GM21723 (cell line): Measurements from ENCODE around the gene FHIT.

Experiments
- ATAC-seq: cut with Tn5 transposase; IDR thresholded peaks from one replicate; pipeline ENCODE4 v1.9.1; 2021; ENCODE audit warnings: mild to moderate bottlenecking, moderate library complexity; ENCODE audit not compliant: unreplicated experiment

Gene FHIT

DNA sequence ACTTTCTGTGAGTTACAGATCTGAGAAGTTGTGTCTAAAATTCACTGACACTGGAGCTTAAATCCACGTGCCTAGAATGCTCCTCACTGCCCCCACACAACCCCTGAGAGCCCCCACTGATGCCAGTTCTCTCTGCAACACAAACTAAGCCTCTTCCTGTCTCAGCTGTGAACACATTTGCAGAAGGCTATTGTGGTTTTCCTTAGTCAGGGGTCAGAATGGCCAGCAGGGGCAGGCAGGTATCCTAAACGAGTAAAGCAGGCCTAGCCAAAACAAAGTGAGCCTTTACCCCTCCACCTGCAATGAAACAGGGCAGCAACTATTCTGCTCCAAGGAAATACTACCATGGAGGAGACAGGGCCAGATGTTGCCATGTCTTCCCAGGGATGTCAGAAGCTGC is 78.6 kb downstream of the FHIT start:
- no peak for ATAC-seq

DNA sequence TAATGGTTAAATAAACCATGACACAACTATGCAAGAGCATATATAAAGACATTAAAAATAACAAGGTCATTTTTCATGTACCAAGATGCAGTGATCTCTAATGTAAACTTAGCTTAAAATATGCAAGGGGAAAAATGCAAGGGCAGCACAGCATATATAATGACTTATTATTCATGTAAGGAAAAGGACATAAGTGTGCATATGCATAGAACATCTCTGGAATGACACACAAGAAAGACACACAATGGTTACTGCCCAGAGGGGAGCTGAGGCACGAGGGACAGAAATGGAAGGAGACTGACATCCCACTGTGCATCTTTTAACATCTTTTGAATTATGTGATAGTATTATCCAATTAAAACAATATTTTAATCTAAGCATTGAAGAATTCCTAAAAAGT is 79.0 kb downstream of the FHIT start:
- ATAC-seq: no peak

DNA sequence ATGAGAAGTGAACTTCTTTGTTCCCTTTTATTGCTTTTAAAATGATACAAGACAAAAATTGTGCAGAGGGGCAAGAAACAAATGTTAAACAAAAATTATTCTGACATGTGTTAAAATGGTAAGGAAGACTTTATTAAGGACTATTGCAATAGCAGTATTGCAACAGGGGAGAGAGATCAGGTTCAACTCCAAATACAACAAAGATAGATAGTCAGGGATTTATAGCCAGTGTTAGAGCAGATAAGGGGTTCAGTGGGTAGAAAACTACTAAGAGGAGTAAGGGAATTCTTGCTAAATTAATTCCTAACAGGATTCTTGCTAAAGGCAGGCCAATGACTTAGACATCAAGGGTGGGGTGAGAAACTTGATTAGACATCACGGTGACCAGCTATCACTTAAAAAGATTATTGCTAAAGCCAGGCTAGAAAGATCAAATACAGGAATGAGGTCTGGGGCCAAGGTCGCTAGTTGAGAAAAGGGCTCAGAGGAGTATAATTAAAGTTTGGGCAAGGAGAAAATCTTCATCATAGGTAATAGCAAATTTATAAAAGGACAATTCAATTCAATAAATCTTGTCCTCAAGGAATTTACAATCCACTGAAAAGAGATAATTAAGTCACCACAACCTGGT is 81.5 kb downstream of the FHIT start:
- no peak for ATAC-seq

DNA sequence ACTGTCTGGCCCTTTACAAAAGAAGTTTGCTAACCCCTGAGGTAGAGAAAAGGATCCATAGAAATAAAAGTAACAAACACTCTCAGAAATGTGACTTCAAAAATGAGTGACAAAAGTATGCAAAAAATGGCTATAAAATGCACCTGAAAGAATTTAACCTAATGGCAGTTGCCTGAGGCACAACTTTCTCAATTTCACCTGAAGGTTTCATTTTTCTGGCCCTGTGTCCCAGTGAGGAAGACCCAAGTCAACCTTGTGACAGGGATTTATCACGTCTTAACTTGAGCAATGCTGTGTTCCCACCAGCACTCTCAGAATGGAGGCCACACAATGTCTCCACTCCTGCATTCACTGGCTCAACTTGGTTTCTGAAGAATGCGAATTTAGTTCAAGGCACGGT is 83.0 kb downstream of the FHIT start:
- ATAC-seq: no peak

DNA sequence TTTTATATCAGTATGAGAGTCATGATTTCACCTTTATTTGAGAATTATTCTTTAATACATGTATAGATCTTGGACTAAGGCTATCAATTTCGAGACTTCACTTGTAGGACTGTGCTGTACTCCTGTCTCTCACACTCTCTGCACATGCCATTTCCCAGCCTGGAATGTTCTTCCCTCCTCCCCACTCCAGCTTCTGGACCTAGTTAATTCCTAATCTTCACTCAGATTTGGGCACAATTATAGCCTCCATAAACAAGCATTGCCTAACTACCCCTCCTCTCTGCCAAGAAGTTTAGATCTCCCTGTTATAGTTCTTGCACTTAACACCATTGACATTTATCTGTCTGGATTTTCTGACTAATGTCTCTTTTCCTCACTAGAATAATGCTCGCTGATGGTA is 88.3 kb downstream of the FHIT start:
- ATAC-seq: no peak

DNA sequence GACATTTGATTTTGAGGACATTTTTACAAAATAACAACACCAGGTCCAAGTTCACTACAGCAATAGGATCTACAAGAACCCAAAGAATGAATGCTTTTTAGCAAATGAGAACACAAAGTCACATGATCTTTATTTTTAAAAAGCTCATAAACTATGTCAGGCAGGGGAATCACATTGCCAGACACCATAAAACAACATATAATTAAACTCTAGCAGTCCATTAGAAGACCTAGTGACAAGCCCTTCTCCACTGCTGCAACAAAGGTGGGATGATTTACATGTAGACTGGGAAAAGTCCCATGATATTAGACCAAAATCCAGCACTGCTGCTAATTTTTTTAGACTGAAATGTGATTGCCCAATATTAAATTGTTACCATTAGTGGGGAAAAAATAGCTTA is 92.6 kb downstream of the FHIT start:
- ATAC-seq: no peak

DNA sequence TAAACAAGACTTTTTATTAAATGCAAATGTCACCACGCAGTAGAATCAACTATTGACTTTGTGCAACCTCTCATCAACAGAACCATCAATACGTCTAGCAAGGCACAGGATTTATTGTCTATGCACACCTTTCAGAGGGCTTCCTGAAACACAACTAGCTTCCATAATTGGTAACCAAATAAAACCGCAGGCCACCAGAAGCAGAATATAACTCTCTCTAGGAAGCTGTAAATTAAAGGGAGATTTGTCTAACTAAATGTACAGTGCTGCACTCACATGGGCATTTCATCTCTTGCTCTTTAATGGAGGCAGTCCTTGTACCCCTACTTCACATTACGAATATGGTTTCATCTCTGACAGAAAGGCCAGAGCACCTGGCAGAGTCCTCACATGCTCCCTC is 93.0 kb downstream of the FHIT start:
- no peak for ATAC-seq

DNA sequence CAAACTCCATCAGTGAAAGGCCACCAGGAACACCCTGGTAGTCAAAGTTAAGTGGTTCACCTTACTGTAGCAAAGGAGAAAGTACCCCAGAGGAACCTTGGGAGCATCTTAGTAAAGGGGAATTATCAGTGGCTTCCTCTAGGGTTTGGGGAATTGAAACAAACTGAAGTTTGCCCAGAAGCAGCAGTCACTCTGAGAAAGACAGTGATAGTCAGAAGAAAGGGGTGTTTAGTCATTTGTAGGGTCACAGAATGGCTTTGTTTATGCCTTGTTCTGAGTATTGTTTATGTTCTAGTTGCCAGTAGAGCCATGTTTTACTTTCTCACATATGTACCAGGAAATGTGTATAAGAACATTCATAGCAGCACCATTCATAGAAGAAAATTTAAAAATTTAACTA is 93.8 kb downstream of the FHIT start:
- ATAC-seq: peak; percentile 70

DNA sequence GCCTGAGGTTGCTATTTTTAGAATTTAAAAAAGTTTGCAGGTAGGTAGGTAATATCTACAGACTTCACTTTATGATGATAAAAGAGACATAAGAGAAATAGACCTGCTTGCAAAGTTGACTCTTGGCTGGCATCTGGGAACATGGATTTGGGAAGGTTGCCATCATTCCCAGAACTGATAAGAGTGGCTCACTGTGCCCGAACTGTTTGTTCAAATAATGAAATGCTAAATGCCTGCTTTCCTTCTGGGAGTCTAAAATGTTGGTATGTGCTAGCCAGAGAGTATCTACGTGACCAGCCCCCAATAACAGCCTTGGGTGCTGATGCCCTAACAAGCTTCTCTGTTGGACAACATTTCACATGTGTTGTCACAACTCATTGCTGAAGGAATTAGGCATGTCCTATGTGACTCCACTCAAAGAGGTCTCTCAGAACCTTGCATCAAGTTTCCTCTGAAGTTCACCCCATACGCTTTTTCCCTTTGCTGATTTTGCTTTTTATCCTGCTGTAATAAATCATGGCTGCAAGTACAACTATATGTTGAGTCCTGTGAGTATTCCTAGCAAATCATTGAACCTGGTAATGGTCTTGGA is 95.5 kb downstream of the FHIT start:
- ATAC-seq: no peak

DNA sequence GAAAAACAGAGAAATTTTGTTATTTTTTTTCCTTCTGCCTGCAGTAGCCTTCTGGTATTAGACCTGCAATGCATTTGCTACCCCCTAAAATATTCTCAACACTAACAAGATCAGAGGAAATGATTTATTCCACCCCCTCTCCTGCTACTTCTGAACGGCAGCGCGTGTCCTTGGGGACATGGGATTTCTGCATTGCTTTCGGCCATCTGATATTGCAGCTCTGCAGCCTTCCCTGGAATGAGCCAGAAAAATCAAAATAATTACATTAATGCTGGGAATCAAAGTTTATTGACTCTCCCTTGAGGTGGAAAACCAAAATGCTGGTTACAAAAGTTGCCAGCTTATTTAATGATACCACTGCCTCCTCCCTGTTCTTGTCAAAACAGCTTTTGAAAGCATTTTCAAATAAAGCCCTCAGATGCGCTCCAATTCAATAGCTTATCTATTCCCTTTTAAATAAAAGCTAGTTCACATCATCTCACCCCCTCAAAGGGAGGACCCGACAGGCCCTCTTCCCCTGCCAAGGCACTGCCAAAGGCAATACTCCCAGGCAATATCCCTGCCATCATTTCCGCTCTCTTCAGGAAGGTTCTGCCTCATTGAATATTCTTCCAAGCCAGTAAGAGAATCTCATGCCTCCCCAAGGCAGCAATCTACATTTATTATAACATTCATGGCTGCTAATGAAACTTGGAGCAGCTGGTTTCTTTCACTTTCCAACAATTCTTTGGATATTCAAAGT is 96.6 kb downstream of the FHIT start:
- ATAC-seq: no peak

DNA sequence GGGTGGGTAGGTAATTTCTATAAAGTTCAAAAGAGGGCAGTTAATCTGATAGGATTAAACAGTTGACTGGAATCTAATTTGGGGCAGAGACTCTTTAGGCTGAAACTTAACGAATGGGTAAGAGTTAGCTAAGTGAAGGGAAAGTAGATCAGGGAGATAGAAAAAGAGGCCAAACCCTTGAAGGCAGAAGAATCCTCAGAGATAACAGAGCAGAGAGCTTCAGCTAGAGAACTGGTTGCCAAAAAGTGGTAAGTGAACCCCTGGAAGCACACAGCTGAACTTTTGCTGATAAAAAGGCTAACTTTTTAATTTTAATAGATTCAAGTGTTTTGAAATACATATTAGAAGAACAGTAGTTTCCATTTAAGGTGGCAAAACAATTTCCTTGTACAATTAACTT is 99.2 kb downstream of the FHIT start:
- ATAC-seq: no peak

DNA sequence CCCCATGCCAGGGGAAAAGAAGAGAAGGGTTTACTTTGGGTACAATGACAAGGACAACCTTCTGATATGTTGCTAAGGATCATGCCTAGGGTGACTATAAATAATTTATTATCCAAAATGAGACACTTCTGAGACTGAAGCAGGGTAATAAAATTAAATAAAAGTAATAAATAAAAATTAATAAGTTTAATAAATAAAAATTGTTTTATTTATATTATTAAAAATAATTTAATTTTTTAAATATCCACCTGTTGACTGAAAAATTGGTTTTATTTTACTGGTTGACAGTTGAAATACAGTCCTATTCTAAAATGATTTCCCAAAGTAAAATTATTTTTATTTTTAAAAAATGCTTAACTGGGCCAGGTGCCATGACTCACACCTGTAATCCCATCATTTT is 102.0 kb downstream of the FHIT start:
- ATAC-seq: no peak

DNA sequence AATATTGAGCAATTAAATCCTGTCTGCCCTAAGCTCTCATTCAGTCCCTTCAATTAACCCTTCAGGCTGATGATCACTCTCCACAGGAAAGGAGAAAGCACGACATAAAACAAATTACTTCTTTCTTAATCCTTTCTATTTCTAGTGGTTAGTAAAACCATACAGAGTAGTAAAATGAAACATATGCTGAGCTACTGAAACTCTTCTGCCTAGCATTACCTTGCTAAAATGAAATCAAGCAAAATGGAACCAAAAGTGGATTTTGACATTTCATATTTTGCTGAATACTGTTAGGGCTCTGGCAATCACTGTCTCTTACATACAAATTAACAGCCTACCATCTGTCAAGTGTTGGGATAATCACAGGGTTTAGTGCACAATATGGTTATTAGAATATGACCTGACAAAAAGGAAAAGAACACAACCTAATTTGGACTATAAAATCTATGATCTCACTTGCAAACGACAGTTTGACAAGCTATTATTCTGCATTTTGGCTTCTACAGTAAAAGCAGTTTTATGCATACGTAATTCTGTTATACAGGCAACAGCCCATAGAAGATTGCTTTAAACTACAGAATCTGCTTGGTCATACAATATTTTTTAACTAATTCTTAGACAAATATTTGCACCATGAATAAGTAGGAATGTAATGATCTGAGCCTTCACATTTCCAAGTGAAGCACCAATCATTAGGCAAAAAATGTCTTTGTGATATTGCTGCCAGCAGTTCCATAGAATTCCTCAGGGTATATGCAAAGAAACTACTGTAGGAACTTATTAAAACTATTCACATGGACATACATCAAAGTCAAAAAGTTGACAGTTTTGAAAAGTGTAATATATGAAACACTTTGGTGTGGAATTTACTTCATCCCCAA is 105.0 kb downstream of the FHIT start:
- ATAC-seq: peak; percentile 66

DNA sequence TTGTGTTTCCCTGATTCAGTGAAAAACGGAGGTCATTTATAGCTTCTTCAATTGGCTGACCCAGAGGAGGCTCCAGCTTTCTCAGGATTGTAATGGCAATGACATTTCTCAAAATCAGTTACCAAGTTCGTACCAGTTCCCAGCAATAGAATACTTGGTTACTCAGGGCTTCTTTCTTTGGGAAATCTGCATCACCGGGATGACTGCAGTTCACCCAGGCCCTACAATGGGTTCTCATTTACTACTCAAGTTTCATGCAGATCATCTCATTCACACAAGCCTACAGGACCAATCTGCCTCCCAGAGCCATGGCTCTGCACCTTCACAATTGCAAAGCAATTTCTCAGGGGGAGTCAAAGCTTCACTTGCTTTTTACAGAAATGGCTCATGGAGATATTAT is 109.6 kb downstream of the FHIT start:
- ATAC-seq: no peak

DNA sequence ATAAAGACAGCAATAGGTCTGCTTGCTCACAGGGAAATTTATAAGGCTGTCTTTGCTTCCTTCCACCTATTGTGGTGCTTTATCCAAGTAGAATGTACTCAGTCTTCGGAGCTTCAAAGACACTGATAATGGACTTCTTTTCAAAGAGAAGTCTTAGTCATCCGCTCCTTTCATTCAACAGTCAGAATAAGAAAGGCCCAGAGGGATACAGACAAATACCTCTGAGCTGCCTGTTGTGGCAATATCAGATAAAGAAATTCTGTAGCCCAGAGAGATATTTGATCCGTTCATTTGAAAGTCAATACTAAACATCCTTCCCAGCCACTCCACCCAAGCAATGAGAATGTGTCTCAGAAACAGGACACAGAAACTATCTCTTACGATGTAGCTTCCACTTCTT is 110.0 kb downstream of the FHIT start:
- ATAC-seq: no peak

DNA sequence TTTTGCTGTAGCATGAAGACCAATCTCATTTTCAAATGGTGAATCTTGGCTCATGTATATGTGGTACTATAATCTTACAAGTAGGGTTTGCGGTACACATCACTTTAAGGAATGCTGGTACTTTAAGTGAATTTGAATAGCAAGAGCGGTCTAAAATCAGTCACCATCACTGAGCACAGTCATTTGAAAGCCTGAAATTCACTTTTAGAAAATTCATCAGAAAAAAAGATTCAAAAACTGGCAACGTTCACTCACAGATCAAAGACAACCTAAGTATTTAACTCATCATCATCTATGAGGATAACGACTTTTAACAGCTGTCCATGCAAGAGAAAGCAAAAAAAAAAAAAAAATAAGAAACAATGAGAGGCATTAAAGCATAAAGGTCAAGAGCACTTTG is 111.6 kb downstream of the FHIT start:
- ATAC-seq: no peak

DNA sequence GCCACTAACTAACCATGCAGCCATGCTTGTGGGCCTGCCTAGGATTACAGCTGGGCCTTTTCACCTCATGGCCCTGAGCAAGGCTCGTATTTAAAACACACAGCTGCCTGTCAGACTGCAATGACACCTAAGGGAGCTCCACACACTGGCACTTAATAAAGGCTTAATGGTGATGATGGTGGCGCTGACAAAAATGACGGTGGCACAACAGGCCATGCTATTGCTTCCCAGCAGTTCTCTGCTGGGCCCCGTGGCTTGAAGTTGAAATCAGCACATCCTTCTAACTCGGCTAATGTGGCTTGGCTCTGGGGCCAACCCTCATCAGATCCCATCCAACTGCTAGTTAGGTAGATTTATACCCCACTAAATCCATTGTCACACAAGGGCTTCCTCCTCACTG is 112.9 kb downstream of the FHIT start:
- no peak for ATAC-seq

DNA sequence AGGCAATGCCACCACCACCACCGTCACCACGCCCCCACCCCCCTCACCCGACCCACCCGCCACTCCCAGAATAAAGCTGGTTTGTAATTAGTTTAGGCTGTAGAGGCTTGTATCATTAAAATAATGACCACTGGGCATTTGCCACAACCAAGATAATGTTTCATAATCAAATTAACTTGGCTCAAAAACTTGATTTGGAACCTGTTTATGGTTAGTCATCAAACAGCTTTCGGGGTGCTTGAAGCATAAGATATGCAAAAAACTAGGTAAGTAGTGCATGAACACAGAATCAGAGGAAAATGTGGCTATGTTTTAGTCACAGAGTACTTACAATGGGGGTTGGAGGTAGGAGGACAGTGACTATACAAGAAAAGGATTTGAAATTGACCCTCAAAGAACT is 115.1 kb downstream of the FHIT start:
- no peak for ATAC-seq

DNA sequence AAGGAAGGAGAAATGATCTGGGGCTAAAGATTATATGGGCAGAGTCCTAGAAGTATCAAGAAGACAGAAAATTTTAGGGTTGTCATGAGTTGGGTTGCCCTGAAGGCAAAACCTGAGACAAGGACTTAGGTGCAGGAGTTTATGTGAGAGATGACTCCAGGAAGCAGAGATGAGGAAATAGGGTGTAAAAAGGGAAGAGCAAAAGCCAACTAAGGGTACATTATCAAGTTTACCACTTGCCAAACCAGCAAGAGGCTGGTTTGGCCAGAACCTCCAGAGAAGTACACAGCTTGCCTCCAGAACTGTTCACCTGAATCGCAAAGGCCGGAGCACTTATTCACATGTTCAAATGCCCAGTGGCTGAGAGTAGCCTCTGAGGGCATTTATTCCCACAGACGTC is 116.7 kb downstream of the FHIT start:
- ATAC-seq: no peak

DNA sequence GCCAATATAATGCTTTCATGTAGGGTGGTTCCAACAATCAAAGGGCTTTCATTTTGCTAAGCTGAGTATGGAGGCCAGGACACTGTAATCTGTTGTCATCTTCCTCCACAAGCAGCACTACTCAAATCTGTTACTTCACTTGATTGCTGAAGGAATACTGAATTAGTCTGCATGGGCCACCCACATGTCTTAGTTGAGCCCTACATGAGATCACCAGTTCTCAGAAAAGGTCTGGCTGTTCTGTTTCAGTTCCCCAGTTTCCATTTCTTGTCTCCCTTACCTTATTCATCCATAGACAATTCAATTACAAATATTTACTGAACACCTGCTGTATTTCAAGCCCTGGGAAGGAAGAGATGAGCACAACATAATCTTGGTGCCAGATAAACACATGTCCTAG is 119.2 kb downstream of the FHIT start:
- ATAC-seq: no peak

DNA sequence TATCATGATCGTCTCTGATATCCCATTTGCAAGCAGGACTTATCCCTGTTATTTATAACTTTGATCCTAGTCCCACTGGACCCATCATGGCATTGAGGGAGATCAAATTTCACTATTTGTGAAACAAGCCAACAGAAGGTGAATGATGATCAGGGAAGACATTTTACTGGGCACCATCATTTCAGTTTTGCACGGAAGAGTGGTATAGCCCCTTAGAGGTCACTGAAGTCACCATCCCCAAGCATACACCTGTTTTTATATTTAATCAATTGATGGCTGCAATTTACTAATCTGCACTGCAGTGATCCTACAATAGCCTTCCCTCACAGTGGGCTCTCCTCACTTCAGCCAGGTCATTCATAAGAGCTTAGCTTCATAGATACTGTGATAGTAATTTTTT is 132.4 kb downstream of the FHIT start:
- no peak for ATAC-seq
